GM12891 (cell line): Measurements from ENCODE around the gene UBE3D.
"Not testable (repeated sequence)": the region's sequence is repeated elsewhere in the genome, so short reads cannot be mapped to it uniquely, and the experiment has no call there.

Experiments
- DNase-seq: peaks from one replicate; pipeline ENCODE4 v3.0.0; 2011; ENCODE audit warnings: low spot score; ENCODE audit not compliant: insufficient read length
- FAIRE-seq: peaks from 2 replicates; lab custom pipeline; 2011; peaks lifted over from hg19 to GRCh38; lab: Jason Lieb, UNC
- PAX5 ChIP-seq: IDR thresholded peaks from 2 replicates; pipeline ENCODE4 v1.6.1; 2011; ENCODE audit warnings: low read length, moderate library complexity, mild to moderate bottlenecking; ENCODE audit not compliant: insufficient read depth, severe bottlenecking
- POLR2A ChIP-seq: IDR thresholded peaks from 2 replicates; pipeline ENCODE4 v1.6.1; 2011; ENCODE audit warnings: low read depth, low read length, control low read depth
- POLR2AphosphoS5 ChIP-seq: IDR thresholded peaks from 2 replicates; pipeline ENCODE4 v1.6.1; 2011; ENCODE audit warnings: low read depth, low read length, control low read depth
- POU2F2 ChIP-seq: IDR thresholded peaks from 2 replicates; pipeline ENCODE4 v1.6.1; 2011; ENCODE audit warnings: low read depth, mild to moderate bottlenecking, control low read depth, low read length, moderate library complexity
- SPI1 ChIP-seq: IDR thresholded peaks from 2 replicates; pipeline ENCODE4 v1.6.1; 2011; ENCODE audit warnings: low read depth, low read length, control low read depth
- TAF1 ChIP-seq: IDR thresholded peaks from 2 replicates; pipeline ENCODE4 v1.6.1; 2011; ENCODE audit warnings: low read depth, low read length, control low read depth

Gene UBE3D

DNA sequence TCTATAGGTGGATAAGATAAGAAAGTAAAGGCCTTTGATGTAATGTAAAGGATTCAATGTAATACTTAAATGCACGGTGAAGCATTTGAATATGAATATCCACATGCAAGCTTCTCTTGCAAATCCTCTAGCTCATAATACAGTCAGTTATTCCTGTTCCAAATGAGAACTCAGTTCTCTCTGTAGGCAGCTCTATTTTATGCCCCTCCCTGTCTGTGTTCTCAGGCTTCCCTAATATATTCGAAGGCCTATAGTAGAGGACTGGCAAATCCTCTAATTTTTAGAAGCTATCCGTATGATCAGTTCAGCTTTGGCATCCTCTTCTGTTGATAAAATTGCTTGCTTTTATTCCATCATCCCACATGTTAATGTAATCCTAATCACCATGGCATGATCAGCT is 200.2 kb downstream of the UBE3D start:
- FAIRE-seq (no peak), DNase-seq (no peak)
- no peak for TF ChIP-seq POLR2A
- no peak for TF ChIP-seq TAF1
- TF ChIP-seq SPI1 = no peak
- no peak for TF ChIP-seq POU2F2
- no peak for TF ChIP-seq POLR2AphosphoS5
- TF ChIP-seq PAX5 = no peak

DNA sequence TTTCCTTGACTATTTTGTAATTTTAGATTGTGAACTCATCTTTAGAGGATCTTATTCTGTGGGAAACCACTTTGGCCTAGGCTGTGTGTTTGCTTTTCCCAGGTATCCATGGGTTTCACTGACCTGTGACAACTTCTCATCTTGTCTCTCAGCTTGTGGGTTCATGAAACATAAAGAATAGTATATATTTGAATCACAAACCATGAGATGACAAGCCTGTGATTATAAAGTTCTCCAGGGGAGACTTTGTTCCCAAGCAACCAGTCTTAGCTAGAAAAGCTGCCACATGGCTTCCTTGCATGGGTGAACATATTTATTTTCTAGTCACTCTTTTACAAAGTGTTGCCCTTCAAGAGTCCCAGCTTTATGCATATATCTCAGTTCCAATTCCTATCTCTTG is 201.9 kb downstream of the UBE3D start:
- TF ChIP-seq POLR2A (no peak), PAX5 (no peak), SPI1 (no peak), POLR2AphosphoS5 (no peak), POU2F2 (no peak), TAF1 (no peak)
- no peak for FAIRE-seq
- no peak for DNase-seq

DNA sequence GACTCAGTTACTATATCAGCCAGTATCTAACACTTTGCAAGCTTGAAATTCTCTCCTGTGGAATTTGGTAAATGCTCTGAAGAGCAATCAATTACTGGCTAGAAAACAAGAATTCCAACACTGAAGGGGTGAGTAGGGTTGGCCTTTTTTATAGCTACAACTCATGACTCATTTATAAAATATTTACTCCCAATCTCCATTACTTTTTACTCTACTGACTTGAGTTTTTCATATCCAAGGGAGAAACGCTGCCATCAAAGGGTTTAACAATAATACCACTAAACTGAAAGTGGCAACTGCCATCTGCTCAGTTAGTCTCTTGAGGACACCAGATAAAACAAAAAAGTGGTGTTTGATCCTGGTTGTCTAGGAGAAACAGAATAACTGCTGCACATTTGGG is 203.1 kb downstream of the UBE3D start:
- no peak for FAIRE-seq
- DNase-seq = no peak
- no peak for TF ChIP-seq POU2F2
- no peak for TF ChIP-seq POLR2A
- TF ChIP-seq SPI1 = no peak
- TF ChIP-seq POLR2AphosphoS5 = no peak
- no peak for TF ChIP-seq PAX5
- no peak for TF ChIP-seq TAF1

DNA sequence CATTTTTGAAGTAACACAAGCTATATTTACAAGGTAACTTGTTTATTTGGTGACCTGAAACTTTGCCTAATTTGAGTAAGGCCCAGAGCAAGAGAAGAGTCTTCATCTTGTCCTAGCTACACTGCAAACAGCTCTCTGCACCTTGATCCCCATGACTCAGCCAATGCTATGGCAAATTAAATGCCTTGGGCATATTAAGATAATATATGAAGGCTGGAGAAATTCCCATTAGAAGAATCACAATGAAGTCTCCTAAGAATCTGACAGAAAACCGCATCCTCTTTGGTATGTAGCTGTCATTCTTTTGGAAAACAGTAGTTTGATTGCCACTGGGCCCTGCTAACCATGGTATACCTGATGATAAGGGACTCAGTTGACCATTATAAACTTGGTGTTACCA is 204.5 kb downstream of the UBE3D start:
- FAIRE-seq (no peak), DNase-seq (no peak)
- no peak for TF ChIP-seq POU2F2
- TF ChIP-seq POLR2AphosphoS5 = no peak
- no peak for TF ChIP-seq TAF1
- no peak for TF ChIP-seq POLR2A
- TF ChIP-seq PAX5 = no peak
- TF ChIP-seq SPI1 = no peak

DNA sequence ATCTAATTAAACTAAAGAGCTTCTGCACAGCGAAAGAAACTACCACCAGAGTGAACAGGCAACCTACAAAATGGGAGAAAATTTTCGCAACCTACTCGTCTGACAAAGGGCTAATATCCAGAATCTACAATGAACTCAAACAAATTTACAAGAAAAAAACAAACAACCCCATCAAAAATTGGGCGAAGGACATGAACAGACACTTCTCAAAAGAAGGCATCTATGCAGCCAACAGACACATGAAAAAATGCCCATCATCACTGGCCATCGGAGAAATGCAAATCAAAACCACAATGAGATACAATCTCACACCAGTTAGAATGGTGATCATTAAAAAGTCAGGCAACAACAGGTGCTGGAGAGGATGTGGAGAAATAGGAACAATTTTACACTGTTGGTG is 209.6 kb downstream of the UBE3D start:
- FAIRE-seq, DNase-seq: not testable (repeated sequence)

- DNase-seq, FAIRE-seq: not testable (repeated sequence)
These were observed 212.7 kb downstream of the UBE3D start for GRCh38 chr6:82852904-82853303.

GRCh38 chr6:82843291-82843885 is 222.3 kb downstream of the UBE3D start:
- FAIRE-seq = no peak
- no peak for DNase-seq

GRCh38 chr6:82842721-82843120 is 222.9 kb downstream of the UBE3D start:
- DNase-seq (no peak), FAIRE-seq (no peak)
- no peak for TF ChIP-seq POU2F2
- no peak for TF ChIP-seq TAF1
- TF ChIP-seq POLR2AphosphoS5 = no peak
- TF ChIP-seq SPI1 = no peak
- no peak for TF ChIP-seq POLR2A
- TF ChIP-seq PAX5 = no peak

More at GRCh38 chr6:82843291-82843885, 222.3 kb downstream of the UBE3D start:
- TF ChIP-seq PAX5 = no peak
- TF ChIP-seq POLR2A = no peak
- no peak for TF ChIP-seq SPI1
- no peak for TF ChIP-seq TAF1
- no peak for TF ChIP-seq POU2F2
- no peak for TF ChIP-seq POLR2AphosphoS5
